Keratinocyte (primary cell): ENCODE measurements around the gene ASTN2.

Experiments used
- EZH2 ChIP-seq: IDR thresholded peaks from one replicate; pipeline ENCODE4 v1.6.1; 2012; ENCODE audit warnings: inconsistent platforms, mild to moderate bottlenecking, low read length, moderate library complexity
- TF ChIP-seq, protein P1 (sequence below), 3 experiments: IDR thresholded peaks in 1 of 3; conservative IDR thresholded peaks in 1 of 3; optimal IDR thresholded peaks in 1 of 3; 2 replicates in 2 of 3; 3 replicates in 1 of 3; pipeline versions ENCODE3 to v1.5.1; 2011; ENCODE audit warnings: low read length in 3 of 3, mild to moderate bottlenecking in 3 of 3, moderate library complexity in 2 of 3, control low read depth in 1 of 3, inconsistent platforms in 1 of 3; ENCODE audit not compliant: insufficient read depth in 2 of 3; ENCODE audit errors: extremely low read depth in 1 of 3

DNA sequence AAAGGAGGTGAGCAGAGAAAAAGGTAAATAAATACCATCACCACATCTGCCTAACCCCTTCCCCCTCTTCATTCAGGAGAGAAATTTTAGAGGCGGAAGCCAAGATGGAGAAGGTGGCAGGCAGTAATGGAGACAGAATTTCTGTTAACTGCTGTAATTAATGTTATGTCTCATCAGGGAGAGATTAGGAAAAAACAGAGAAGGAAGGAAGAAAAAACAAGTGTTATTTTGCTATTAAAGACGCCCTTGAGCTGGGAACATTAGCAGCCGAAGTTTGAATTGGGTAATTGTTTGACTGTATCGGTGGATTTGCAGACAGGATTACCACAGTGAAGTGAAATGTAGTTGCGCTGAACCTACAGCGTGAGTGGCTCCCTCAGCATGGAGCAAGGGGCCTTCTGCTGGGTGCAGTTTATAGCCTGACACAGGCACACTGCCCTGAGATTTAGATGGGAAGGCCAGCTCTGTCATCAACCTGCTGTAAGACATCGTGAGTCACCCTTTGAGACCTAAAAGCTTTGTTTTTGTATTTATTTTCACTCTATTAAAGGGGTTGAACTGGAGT is 136.3 kb downstream of the ASTN2 start:
- no peak for TF ChIP-seq EZH2
- TF ChIP-seq, protein P1, sequence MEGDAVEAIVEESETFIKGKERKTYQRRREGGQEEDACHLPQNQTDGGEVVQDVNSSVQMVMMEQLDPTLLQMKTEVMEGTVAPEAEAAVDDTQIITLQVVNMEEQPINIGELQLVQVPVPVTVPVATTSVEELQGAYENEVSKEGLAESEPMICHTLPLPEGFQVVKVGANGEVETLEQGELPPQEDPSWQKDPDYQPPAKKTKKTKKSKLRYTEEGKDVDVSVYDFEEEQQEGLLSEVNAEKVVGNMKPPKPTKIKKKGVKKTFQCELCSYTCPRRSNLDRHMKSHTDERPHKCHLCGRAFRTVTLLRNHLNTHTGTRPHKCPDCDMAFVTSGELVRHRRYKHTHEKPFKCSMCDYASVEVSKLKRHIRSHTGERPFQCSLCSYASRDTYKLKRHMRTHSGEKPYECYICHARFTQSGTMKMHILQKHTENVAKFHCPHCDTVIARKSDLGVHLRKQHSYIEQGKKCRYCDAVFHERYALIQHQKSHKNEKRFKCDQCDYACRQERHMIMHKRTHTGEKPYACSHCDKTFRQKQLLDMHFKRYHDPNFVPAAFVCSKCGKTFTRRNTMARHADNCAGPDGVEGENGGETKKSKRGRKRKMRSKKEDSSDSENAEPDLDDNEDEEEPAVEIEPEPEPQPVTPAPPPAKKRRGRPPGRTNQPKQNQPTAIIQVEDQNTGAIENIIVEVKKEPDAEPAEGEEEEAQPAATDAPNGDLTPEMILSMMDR (optimal IDR thresholded peaks at IDR 0.05 in 1 of 3, IDR thresholded peaks at IDR 0.05 in 1 of 3, conservative IDR thresholded peaks at IDR 0.05 in 1 of 3; ENCODE audit: extremely low read depth in 1 of 3, insufficient read depth in 2 of 3, low read length in 3 of 3): no peak
